ENCODE measurements around the gene GNPTG.

GNPTG gene

DNA sequence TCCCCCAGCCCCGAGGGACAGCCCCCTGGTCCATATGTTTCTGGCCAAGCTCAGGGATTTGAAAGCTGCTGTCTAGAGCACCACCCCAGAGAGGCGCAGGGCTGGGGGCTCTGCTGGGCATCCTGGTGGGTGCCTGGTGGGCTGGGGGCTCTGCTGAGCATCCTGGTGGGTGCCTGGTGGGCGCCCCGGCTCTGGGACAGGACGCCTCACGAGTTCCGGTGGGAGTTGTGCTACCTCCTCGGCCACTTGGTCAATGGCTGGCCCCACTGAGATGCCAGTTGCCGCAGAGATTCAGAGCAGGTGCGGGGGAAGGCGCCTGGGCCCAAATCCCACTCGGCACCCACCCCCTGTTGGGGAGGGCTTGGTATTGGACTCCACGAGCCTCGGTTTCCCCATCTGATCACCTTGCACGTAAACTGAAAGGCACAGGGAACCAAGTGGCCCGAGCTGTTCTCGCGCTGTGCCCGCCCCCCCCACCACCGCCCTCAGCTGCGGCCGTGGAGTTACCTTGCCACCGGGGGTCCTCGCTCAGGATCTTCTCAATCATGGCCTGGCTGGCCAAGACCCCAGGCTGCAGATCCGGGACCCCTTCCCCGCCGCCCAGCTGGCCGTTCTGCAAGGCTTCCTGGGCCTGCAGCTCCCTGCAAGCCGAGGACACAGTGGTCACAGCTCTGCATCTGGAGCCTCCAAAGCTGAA is 49.5 kb downstream of the GNPTG start:
- no peak for DNase-seq

DNA sequence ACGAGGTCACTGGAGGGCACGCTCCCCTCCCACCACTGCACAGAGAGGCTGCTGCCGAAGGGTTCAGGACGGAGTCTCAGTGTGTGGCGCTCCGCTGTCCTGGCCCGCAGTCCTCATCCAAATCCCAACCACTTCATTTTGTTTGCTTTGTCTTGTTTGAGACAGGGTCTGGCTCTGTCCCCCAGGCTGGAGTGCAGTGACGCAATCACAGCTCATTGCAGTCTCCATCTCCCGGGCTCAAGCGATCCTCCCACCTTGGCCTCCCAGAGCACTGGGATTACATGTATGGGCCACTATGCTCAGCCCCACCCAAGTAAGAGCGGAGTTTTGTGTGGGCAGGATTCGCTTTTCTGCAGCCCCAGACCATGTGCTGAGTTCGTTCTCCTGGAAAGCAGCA is 50.0 kb downstream of the GNPTG start:
- DNase-seq, result no peak

DNA sequence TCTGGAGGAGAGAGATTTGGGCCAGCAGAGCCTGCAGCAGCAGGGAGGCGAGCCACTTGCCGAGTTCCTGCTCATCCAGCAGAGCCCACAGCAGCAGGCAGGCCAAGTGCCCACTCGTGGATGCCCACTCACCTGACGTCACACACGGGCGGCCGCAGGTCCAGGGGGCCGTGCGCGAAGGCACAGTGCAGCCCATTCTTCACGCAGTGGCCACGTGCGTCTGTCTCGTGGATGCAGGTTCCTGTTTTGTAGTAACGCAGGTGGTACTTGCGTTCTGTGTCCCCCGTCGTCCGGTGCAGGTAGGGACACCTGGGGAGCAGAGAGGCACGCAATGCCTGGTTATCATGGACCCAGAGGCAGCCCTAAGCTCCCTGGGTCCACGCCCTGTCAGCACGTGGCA is 51.3 kb downstream of the GNPTG start:
- no peak for DNase-seq

DNA sequence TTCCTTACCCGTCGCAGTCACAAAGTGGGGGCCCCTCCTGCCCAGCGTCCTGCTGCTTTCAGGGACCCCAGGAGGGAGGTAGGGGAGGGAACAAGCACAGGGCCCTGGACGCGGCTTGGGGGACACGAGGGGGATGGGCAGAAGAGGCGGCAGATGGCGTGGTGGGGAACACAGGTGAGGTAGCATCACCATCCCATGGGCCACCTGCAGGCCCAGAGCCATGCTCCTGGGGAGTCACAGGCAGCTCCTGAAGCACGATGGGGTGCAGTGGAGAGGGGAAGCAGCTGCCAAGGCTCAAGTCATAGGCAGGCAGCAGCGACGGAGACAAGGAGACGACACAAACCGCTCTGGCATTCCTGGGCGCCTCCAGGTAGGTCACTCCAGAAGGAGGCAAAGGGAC is 52.0 kb downstream of the GNPTG start:
- DNase-seq, result no peak

DNA sequence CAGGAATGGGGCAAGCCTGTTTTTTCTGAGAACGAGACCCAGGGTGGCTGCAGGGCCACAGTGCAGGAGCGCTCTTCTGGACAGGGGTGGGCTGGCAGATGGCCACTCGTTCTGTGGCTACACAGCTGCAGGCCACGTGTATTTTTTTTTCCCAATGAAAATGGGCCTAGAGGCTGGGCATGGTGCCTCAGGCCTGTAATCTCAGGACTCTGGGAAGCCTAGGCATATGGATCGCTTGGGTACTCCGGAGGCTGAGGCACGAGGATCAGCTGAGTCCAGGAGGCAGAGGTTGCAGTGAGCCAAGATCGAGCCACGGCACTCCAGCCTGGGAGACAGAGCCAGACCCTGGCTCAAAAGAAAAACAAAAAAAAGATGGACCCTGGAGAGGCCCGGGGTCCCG is 56.0 kb downstream of the GNPTG start:
- no peak for DNase-seq

DNA sequence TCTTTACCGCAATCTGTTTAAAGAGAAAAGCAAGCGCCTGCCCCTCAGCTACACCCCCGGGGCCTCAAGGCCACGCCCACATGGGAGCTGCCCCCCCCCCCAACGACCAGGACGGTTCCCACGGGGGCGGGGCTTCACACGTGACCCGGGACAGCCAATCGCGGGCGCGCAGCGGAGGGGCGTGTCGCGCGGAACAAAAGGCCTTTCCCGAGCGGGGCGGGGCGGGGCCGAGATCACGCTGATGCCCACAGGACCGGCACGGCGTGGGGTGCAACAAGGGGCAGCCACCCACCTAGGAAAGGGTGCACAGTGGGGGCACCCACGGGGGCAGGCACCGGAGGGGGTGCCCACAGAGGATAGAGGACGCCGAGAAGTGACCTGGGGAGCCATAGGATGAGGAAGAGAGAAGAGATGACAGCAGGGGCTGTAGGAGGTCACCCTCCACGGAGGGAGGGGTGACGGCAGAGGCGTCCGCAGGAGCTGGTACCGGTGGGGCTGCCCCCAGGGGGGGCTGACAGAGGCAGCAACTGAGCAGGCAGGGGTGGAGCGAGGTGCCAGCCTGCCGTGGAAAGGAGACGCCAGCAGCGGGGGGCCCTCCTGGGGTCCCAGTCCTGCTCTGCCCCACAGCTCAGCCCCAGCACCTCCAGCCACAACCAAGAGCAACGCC is 56.6 kb downstream of the GNPTG start:
- DNase-seq, result peak; percentile 76

DNA sequence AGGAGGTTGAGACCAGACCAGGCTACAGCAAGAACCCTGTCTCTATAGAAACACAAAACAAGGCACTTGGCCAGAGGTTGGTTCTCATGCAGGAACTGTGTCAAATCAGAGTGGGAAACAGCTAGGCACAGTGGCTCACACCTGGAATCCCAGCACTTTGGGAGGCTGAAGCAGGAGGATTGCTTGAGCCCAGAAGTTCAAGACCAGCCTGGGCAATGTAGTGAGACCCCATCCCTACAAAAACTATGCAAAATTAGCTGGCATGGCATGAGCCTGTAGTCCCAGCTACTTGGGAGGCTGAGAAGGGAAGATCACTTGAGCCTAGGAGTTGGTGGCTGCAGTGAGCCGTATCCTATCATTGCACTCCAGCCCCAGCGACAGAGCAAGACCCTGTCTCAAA is 61.1 kb downstream of the GNPTG start:
- DNase-seq, result no peak
